DOHH2 (cell line): Measurements from ENCODE around the gene NPHP1.
"Not testable (repeated sequence)": the region's sequence is repeated elsewhere in the genome, so short reads cannot be mapped to it uniquely, and the experiment has no call there.

Experiments
- H3F3A ChIP-seq: fragments of 200-600 bp; sonication (generic), shearing (Covaris generic); 2 replicates; pipeline ENCODE4 v1.6.0; 2016; ENCODE audit warnings: antibody characterized with exemption, mild to moderate bottlenecking; ENCODE audit not compliant: control insufficient read depth, insufficient read depth
- H3K27ac ChIP-seq: fragments of 200-600 bp; sonication (generic); 2 replicates; pipeline ENCODE4 v1.5.1; 2014; ENCODE audit warnings: low read depth, mild to moderate bottlenecking, low read length, moderate library complexity
- H3K27me3 ChIP-seq: fragments of 200-600 bp; sonication (generic); 2 replicates; pipeline ENCODE4 v1.6.1; 2014; ENCODE audit warnings: mild to moderate bottlenecking, low read length, mixed read lengths; ENCODE audit not compliant: control insufficient read depth
- H3K36me3 ChIP-seq: fragments of 200-600 bp; sonication (generic); 2 replicates; pipeline ENCODE4 v1.6.1; 2014; ENCODE audit warnings: mild to moderate bottlenecking, low read length, moderate library complexity, mixed read lengths; ENCODE audit not compliant: control insufficient read depth
- H3K4me1 ChIP-seq: fragments of 200-600 bp; sonication (generic); 2 replicates; pipeline ENCODE4 v1.6.1; 2014; ENCODE audit warnings: mild to moderate bottlenecking, low read length, mixed read lengths; ENCODE audit not compliant: control insufficient read depth
- H3K4me2 ChIP-seq: fragments of 200-600 bp; sonication (generic); 2 replicates; pipeline ENCODE4 v1.6.0; 2014; ENCODE audit warnings: mild to moderate bottlenecking, low read length, moderate library complexity
- H3K4me3 ChIP-seq: fragments of 200-600 bp; sonication (generic); 2 replicates; pipeline ENCODE4 v1.5.1; 2014; ENCODE audit warnings: mild to moderate bottlenecking, low read length, mixed read lengths
- H3K79me2 ChIP-seq: fragments of 200-600 bp; sonication (generic); 2 replicates; pipeline ENCODE4 v1.6.1; 2014; ENCODE audit warnings: mild to moderate bottlenecking, low read length, mixed read lengths; ENCODE audit not compliant: control insufficient read depth
- H3K9me2 ChIP-seq: fragments of 200-600 bp; sonication (generic); replicated peaks from 2 replicates; pipeline ENCODE4 v1.6.1; 2014; ENCODE audit warnings: mild to moderate bottlenecking, low read length, mixed read lengths; ENCODE audit not compliant: control insufficient read depth
- H3K9me3 ChIP-seq: fragments of 200-600 bp; sonication (generic); 2 replicates; pipeline ENCODE4 v1.6.1; 2014; ENCODE audit warnings: antibody characterized with exemption, low read length, mixed read lengths; ENCODE audit not compliant: control insufficient read depth, insufficient read depth
- H4K20me1 ChIP-seq: fragments of 200-600 bp; sonication (generic); 2 replicates; pipeline ENCODE4 v1.6.0; 2014; ENCODE audit warnings: low read depth, mild to moderate bottlenecking, antibody characterized with exemption, low read length, moderate library complexity; ENCODE audit not compliant: control insufficient read depth, insufficient read depth
- EZH2phosphoT487 ChIP-seq: fragments of 200-600 bp; sonication (generic); IDR thresholded peaks from 2 replicates; pipeline ENCODE4 v1.6.1; 2017; ENCODE audit warnings: borderline replicate concordance, mild to moderate bottlenecking, antibody characterized with exemption, low read length, moderate library complexity, mixed read lengths
- TF ChIP-seq, protein P1 (sequence below): fragments of 200-600 bp; sonication (generic); IDR thresholded peaks from one replicate; pipeline ENCODE4 v1.5.1; 2014; ENCODE audit warnings: antibody characterized with exemption, mild to moderate bottlenecking, low read depth, low read length; ENCODE audit not compliant: poor library complexity, severe bottlenecking

The NPHP1 gene

DNA sequence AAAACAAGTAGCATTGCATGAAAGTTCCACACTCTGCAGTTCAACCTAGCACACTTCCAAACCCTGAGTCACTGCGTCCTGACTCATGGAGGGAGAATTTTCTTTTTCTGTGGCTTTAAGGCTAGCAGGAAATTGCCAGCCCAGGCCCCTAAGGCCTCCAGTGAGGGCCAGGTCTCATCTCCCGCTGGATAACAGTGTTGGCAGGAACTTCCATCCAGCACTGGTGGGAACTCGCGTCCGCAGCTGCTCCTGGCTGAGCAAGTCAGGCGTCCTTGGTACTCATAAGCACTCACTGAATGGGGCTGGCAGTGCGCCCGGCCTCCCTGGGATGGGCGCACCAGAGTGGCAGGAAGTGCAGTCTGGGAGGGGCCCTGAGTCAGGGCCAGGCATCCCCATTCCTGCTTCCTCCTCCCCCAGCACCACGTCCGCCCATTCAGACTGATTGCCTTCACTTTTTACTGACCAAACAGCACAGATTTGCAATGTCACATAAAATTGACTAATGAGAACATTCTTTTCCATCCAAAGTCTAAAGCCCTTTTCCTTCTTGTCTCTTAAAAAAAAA, 103.5 kb downstream of the NPHP1 start:
- H3K9me3 ChIP-seq: no peaks in the 10 kb centered on the region
- H3F3A ChIP-seq: no peaks in the 10 kb centered on the region
- no peaks in the 10 kb centered on the region for H3K9me2 ChIP-seq
- TF ChIP-seq EZH2phosphoT487: no peak
- TF ChIP-seq, protein P1, sequence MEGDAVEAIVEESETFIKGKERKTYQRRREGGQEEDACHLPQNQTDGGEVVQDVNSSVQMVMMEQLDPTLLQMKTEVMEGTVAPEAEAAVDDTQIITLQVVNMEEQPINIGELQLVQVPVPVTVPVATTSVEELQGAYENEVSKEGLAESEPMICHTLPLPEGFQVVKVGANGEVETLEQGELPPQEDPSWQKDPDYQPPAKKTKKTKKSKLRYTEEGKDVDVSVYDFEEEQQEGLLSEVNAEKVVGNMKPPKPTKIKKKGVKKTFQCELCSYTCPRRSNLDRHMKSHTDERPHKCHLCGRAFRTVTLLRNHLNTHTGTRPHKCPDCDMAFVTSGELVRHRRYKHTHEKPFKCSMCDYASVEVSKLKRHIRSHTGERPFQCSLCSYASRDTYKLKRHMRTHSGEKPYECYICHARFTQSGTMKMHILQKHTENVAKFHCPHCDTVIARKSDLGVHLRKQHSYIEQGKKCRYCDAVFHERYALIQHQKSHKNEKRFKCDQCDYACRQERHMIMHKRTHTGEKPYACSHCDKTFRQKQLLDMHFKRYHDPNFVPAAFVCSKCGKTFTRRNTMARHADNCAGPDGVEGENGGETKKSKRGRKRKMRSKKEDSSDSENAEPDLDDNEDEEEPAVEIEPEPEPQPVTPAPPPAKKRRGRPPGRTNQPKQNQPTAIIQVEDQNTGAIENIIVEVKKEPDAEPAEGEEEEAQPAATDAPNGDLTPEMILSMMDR: no peak
- no peaks in the 10 kb centered on the region for H3K27me3 ChIP-seq
- no peaks in the 10 kb centered on the region for H3K79me2 ChIP-seq
- H3K27ac ChIP-seq: no peak overlapping the region
- no peaks in the 10 kb centered on the region for H3K36me3 ChIP-seq
- no peak overlapping the region for H3K4me2 ChIP-seq
- H4K20me1 ChIP-seq: no peaks in the 10 kb centered on the region
- no peaks in the 10 kb centered on the region for H3K4me1 ChIP-seq
- no peak overlapping the region for H3K4me3 ChIP-seq

DNA sequence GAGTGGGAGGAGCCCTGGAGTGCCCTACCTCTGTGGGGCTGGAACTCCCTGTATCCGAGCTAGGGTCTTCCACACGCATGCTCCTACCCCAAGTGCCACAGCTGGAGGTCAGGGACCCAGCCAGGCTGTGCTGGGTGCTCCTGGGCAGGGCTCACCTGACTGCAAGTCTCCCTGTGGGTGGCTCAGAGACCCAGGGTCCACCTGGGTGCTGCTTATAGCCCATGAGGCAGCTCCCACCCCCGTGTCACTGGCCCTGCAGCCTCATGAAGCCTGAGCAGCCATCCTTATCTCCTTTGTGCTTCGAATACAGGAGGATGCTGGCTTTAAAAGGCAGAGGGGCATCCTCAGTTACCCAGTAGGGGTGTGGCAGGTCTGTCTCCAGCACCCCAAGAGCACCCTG, 103.9 kb downstream of the NPHP1 start:
- H3K4me2 ChIP-seq, H3K36me3 ChIP-seq, H3K27ac ChIP-seq: not testable (repeated sequence)

DNA sequence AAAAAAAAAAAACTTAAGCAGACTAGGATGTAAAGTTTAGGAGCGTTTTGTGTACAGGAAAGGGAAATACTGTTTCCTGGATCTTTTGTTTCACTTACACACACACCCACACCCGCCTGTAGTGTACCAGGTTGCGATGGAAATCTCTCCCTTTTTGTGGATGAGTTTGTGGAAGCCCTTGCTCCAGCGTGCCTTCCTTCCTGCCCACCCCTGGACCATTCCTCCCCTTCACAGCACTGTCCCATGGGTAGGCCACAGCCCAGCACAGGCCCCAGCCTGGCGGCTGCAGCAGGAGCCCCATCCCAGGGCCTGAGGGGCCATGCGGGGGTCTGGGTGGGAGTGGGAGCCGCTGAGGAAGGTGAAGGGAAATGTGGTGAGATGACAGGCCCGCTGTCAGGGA, 104.3 kb downstream of the NPHP1 start:
- H3K4me3 ChIP-seq: no peak overlapping the region
- no peaks in the 10 kb centered on the region for H3K79me2 ChIP-seq
- H3K4me2 ChIP-seq: no peak overlapping the region
- H3K27me3 ChIP-seq: no peaks in the 10 kb centered on the region
- H4K20me1 ChIP-seq: no peaks in the 10 kb centered on the region
- no peaks in the 10 kb centered on the region for H3K9me2 ChIP-seq
- H3K4me1 ChIP-seq: no peaks in the 10 kb centered on the region
- no peaks in the 10 kb centered on the region for H3F3A ChIP-seq
- no peaks in the 10 kb centered on the region for H3K36me3 ChIP-seq
- TF ChIP-seq, protein P1: no peak
- no peak overlapping the region for H3K27ac ChIP-seq
- no peaks in the 10 kb centered on the region for H3K9me3 ChIP-seq

More for the DNA sequence above, 103.9 kb downstream of the NPHP1 start:
- H3K9me2 ChIP-seq, H3K79me2 ChIP-seq, H4K20me1 ChIP-seq, H3F3A ChIP-seq, H3K4me1 ChIP-seq, H3K27me3 ChIP-seq, H3K4me3 ChIP-seq, H3K9me3 ChIP-seq: not testable (repeated sequence)

DNA sequence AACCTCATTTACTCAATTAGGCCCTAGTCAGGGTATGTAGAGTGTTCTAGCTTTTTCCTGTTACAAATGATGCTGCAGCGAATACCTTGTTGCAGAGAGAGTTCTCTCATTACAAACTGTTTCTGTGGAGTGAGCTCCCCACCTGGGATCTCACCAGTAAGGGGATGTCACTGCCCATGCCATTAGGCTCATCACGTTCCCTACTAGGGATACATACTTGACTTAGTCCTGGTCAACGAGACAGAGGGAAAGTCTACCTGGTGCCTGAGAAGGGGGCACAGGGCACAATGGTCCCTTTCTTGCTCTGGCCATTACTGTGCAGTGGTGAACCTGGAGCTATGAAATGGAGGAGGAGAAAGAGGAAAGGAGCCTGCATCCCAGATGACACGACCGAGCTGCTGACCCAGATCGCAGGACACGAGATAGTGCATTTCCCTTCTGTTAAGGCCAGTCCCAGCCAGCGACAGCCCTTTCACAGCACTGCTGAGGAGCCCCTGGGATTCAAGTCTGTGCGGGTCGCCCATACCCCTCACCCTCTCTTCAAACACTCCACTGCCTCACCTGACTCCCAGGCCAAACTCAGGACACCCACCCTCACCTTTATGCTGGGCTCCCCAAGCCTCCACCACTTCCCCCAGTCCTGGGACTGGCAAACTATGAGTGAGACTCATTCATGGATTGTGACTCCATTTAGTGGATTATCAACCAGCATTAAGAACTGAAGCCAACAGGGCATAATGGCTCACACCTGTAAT, 105.2 kb downstream of the NPHP1 start:
- H3K4me2 ChIP-seq: no peak overlapping the region
- H3K4me3 ChIP-seq: no peak overlapping the region
- no peaks in the 10 kb centered on the region for H3F3A ChIP-seq
- no peaks in the 10 kb centered on the region for H3K4me1 ChIP-seq
- H3K27ac ChIP-seq: no peak overlapping the region
- no peaks in the 10 kb centered on the region for H3K36me3 ChIP-seq
- no peaks in the 10 kb centered on the region for H3K79me2 ChIP-seq
- TF ChIP-seq EZH2phosphoT487: no peak
- TF ChIP-seq, protein P1: no peak
- no peaks in the 10 kb centered on the region for H3K27me3 ChIP-seq
- H3K9me3 ChIP-seq: no peaks in the 10 kb centered on the region
- H4K20me1 ChIP-seq: no peaks in the 10 kb centered on the region
- no peaks in the 10 kb centered on the region for H3K9me2 ChIP-seq
